LNCAP (cell line): ENCODE data around the gene CYFIP1.

Experiments used
- TF ChIP-seq, protein P1 (sequence below): fragments of 450-650 bp; IDR thresholded peaks from 2 replicates; pipeline ENCODE4 v1.5.1; 2017; ENCODE audit warnings: mild to moderate bottlenecking

The CYFIP1 gene

DNA sequence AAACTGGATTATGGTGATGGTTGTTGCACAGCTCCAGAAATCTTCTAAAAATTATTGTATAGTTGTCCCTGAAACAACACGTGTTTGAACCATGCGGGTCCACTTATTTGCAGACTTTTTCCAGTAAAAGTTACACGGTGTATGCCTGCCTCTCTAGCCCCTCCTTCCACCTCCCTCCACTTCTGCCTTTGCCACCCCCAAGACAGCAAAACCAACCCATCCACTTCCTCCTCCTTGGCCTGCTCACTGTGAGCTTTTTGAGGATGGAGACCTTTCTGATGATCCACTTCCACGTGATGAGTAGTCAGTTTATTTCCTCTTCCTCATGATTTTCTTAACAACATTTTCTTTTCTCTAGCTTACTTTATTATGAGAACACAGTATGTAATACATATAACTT, 5.4 kb downstream of the CYFIP1 start:
- TF ChIP-seq, protein P1, sequence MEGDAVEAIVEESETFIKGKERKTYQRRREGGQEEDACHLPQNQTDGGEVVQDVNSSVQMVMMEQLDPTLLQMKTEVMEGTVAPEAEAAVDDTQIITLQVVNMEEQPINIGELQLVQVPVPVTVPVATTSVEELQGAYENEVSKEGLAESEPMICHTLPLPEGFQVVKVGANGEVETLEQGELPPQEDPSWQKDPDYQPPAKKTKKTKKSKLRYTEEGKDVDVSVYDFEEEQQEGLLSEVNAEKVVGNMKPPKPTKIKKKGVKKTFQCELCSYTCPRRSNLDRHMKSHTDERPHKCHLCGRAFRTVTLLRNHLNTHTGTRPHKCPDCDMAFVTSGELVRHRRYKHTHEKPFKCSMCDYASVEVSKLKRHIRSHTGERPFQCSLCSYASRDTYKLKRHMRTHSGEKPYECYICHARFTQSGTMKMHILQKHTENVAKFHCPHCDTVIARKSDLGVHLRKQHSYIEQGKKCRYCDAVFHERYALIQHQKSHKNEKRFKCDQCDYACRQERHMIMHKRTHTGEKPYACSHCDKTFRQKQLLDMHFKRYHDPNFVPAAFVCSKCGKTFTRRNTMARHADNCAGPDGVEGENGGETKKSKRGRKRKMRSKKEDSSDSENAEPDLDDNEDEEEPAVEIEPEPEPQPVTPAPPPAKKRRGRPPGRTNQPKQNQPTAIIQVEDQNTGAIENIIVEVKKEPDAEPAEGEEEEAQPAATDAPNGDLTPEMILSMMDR = no peak

DNA sequence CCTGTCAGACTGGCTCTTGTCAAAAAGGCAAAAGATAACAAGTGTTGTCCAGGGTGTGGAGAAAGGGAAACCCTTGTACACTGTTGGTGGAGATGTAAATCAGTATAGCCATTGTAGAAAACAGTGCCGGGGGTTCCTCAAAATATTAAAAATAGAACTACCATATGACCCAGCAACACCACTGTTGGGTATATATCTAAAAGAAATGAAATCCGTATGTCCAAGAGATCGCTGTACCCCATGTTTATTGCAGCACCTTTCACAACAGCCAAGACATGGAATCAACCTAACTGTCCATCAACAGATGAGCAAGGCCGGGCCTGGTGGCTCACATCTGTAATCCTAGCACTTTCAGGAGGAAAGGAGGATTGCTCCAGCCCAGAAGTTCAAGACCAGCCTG, 6.2 kb downstream of the CYFIP1 start:
- TF ChIP-seq, protein P1 = no peak

DNA sequence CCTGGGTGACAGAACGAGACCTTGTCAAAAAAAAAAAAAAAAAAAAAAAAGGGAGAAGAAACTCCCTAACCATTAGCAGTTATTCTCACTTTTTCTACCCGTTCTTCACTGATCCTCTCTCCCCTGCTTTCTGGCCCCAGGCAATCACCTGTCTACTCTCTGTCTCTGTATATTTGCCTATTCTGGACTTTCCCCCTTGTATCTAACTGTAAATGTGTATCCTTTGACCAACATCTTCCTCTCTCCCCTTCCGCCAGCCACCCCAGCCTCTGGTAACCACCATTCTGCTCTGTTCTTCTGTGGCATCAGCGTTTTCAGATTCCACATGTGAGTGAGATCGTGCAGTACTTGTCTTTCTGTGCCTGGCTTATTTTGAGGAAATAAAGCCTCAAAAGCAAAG, 6.9 kb downstream of the CYFIP1 start:
- TF ChIP-seq, protein P1 = no peak

DNA sequence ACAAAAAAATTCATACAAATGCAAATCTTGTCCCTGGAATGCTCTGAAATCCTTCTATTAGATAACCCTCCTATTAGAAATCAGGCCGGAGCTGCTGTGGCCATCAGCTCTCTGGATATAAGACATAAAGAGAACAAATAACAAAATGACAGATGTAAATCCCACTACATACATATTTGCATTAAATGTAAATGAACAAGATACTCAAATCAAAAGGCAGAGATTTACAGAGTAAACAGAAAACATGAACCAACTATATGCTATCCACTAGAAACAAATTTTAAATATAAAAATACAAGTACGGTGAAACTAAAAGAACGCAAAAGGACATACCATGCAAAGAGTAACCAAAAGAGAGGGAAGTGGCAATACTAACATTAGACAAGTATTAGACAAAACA, 10.7 kb downstream of the CYFIP1 start:
- TF ChIP-seq, protein P1 = no peak

DNA sequence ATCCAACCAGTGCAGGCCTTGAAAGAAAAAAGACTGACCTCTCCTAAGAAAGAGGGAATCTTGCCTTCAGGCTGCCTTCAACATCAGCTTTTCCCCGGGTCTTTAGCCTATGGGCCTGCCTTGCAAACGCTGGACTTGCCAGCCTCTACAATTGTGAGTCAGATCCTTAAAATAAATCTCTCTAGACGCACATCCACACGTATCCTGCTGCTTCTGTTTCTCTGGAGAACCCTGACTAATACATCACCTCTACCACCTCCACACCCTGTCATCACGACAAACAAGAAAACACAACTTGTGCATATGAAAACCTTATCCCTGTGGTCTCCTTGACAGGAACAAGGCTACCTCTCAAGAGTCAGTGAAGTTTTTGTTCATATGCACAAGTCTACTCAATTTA, 11.8 kb downstream of the CYFIP1 start:
- TF ChIP-seq, protein P1 = no peak

DNA sequence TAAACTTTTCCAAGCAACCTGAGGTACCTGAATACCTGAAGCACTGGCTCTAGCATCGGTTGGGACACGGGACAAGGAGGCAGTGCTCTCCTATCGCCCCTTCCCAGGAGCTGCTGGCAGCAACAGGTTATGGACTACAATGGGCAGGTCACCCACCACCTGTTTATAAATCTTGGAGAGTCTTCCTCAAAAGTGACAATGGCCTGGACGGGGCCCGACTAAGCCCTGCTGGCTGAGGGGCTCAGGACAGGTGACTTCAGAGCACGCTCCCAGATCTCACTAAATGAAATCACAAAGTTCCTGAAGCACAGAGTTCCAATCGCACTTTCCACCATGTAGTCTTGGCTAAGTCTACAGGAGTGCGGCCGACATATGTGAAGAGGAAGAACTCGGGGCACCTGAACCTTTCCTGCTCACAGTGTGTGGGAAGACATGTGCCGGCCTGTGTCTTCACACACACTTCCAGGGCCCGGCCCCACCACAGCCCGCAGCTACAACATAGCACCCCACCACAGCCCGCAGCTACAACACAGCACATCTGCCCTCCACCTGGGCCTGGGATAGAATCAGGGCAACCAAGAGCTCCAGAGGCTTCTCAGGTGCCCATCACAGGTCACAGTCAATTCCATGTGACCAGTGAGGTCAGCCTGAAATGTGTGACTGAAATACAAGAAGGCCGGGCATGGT, 12.9 kb downstream of the CYFIP1 start:
- TF ChIP-seq, protein P1 = no peak

DNA sequence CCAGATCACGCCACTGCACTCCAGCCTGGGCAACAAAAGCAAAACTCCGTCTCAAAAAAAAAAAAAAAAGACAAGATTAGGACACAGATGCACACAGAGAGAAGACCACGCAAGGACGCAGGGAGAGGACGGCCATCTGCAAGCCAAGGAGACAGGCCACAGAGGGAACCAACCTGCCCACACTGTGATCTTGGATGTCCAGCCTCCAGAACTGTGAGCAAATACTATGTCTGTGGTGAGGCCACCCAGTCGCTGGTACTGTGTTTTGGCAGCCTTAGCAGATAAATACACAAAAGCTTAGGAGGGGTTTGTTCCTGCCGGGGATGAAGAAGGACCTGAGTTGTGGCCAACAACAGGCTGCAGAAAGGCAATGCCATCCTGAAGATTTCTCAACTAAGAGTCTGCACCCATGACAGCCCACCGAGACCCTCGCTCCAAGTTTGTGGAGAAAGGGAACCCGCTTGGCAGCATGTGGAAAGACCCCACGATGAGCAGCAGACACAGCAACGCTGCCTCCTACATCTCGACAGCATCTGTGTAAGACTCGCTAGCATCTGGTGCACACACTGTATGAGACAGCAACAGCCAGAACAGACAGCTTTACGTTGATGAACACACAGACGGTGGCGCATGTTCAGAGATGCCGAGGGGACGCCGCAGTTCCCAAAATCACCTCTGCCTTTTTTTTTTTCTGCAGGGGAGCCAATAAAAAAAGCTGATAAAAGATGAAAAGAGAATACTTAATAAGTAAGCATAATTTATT, 13.7 kb downstream of the CYFIP1 start:
- TF ChIP-seq, protein P1 = no peak
